ENCODE measurements around the gene DAPK1. TPM values are rescaled to one million over a fixed set of nuclear protein-coding genes. Genes with fewer than 3 reads are reported as not detected.

The DAPK1 gene
- polyA plus RNA-seq, 1 experiment: 5.4 TPM

DNA sequence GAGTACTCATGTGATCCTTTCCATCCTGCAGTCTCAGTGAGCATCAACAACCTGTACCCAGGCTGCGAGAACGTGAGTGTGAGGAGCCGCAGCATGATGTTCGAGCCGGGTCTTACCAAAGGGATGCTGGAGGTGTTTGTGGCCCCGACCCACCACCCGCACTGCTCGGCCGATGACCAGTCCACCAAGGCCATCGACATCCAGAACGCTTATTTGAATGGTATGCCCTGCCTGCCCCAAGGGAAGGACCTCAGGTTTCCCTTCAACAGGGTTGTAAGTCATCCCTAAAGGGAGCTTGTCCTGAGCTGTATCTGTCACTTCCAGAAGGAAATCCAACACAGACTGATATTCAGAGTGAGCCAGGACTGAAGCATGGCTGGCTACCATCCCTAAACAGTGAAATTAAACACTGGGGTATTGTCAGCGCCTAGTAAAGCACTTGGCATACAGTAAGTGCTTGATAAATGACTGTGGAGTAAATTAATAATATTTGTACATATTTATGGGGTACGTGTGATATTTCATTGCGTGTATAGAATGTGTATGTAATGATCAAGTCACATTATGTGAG is 188.9 kb downstream of the DAPK1 start:
- Histone ChIP-seq H3K36me3 (ENCODE audit: control insufficient read depth, insufficient read depth, low read length) (no peaks in the 10 kb centered on the region), H3K27me3 (ENCODE audit: control insufficient read depth, insufficient read depth, low read length) (no peaks in the 10 kb centered on the region), H3K4me3 (ENCODE audit: low read depth, low read length) (no peak overlapping the region)
- ChIA-PET POLR2A (no interaction called here), CTCF (interaction anchor here (0.6 to 4.5 kb wide), 5 partner anchors 9 to 344 kb away, joined by 3 to 55 read pairs (median 8); no protein-coding TSS in a partner anchor)
- no peak for TF ChIP-seq CTCF (IDR thresholded peaks at IDR 0.05; ENCODE audit: insufficient read depth, low read depth, low read length)
- DNase-seq (ENCODE audit: low read depth): no peak

GRCh38 chr9:87687207-87687606 is 189.5 kb downstream of the DAPK1 start:
- Histone ChIP-seq H3K27me3 (ENCODE audit: control insufficient read depth, insufficient read depth, low read length) (no peaks in the 10 kb centered on the region), H3K36me3 (ENCODE audit: control insufficient read depth, insufficient read depth, low read length) (no peaks in the 10 kb centered on the region), H3K4me3 (ENCODE audit: low read depth, low read length) (no peak overlapping the region)
- ChIA-PET POLR2A (no interaction called here), CTCF (interaction anchor here (0.6 to 2.0 kb wide), 2 partner anchors 10 to 345 kb away, joined by 3 to 4 read pairs; no protein-coding TSS in a partner anchor)
- no peak for TF ChIP-seq CTCF (IDR thresholded peaks at IDR 0.05; ENCODE audit: insufficient read depth, low read depth, low read length)
- no peak for DNase-seq (ENCODE audit: low read depth)

- Histone ChIP-seq H3K4me3 (ENCODE audit: low read depth, low read length) (no peak overlapping the region), H3K36me3 (ENCODE audit: control insufficient read depth, insufficient read depth, low read length) (no peaks in the 10 kb centered on the region), H3K27me3 (ENCODE audit: control insufficient read depth, insufficient read depth, low read length) (no peaks in the 10 kb centered on the region)
- no peak for TF ChIP-seq CTCF (IDR thresholded peaks at IDR 0.05; ENCODE audit: insufficient read depth, low read depth, low read length)
- CTCF ChIA-PET: interaction anchor here (0.7 to 5.5 kb wide), 3 partner anchors 10 to 331 kb away, joined by 3 to 27 read pairs (median 4); no protein-coding TSS in a partner anchor
- no peak for DNase-seq (ENCODE audit: low read depth)
- POLR2A ChIA-PET: no interaction called here
These were observed 196.6 kb downstream of the DAPK1 start for GRCh38 chr9:87694236-87694755.

DNA sequence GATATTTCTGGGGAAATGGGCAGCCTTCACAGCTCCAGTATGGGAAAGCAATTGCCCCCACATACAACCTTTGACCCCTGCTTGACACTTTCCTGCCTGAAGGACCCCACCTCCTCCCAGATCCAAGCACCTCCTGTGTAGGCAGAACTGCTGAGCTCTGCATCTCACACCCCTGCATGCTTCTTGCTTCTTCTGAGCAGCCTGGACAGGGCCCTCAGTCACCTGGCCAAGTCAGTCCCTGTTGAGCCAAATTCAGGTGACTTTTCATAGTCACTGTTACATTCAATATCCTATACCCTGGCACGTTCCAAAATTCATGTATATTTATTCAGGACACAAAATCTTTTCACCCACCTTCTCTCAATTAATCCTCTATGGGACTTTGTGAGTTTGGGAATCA is 197.9 kb downstream of the DAPK1 start:
- Histone ChIP-seq H3K4me3 (ENCODE audit: low read depth, low read length) (no peak overlapping the region), H3K36me3 (ENCODE audit: control insufficient read depth, insufficient read depth, low read length) (no peaks in the 10 kb centered on the region), H3K27me3 (ENCODE audit: control insufficient read depth, insufficient read depth, low read length) (no peaks in the 10 kb centered on the region)
- POLR2A ChIA-PET: no interaction called here
- CTCF ChIA-PET: interaction anchor here (5.5 kb wide), 1 partner anchor 11 kb away, joined by 27 read pairs; no protein-coding TSS in a partner anchor
- DNase-seq (ENCODE audit: low read depth): no peak
- TF ChIP-seq CTCF (IDR thresholded peaks at IDR 0.05; ENCODE audit: insufficient read depth, low read depth, low read length): no peak

GRCh38 chr9:87696641-87697040 is 199.0 kb downstream of the DAPK1 start:
- CTCF ChIA-PET: interaction anchor here (5.5 kb wide), 1 partner anchor 12 kb away, joined by 27 read pairs; no protein-coding TSS in a partner anchor
- TF ChIP-seq CTCF (IDR thresholded peaks at IDR 0.05; ENCODE audit: insufficient read depth, low read depth, low read length): no peak
- Histone ChIP-seq H3K4me3 (ENCODE audit: low read depth, low read length) (no peak overlapping the region), H3K27me3 (ENCODE audit: control insufficient read depth, insufficient read depth, low read length) (no peaks in the 10 kb centered on the region), H3K36me3 (ENCODE audit: control insufficient read depth, insufficient read depth, low read length) (no peaks in the 10 kb centered on the region)
- POLR2A ChIA-PET: no interaction called here
- no peak for DNase-seq (ENCODE audit: low read depth)
